Lung microvascular endothelial cell (primary cell): Measurements from ENCODE around the gene B3GNT9. TPM values are rescaled to one million over a fixed set of nuclear protein-coding genes. Genes with fewer than 3 reads are reported as not detected.

ENCODE experiments used
- DNase-seq, 2 donors: peaks; one replicate each; pipeline versions ENCODE4 v3.0.0 to v3.0.0-alpha.2; 2010; ENCODE audit warnings: low read depth in 2 of 2
- total RNA-seq: library from RNA; depleted of rRNA; stranded (reverse); fragments of >200 nt; gene quantifications from 2 replicates; pipeline ENCODE4 v1.2.1, GENCODE V29; 2014

B3GNT9 gene
- total RNA-seq, 1 donor from 2014 or later: 6.3 TPM

- DNase-seq: no peak
Observed at GRCh38 chr16:67185651-67186134, 34.9 kb upstream of the B3GNT9 start.

- peak; percentile 89 to 93 for DNase-seq
Observed at GRCh38 chr16:67184995-67185650, 34.3 kb upstream of the B3GNT9 start.

GRCh38 chr16:67184453-67184994 is 33.7 kb upstream of the B3GNT9 start:
- DNase-seq: no peak

GRCh38 chr16:67183627-67184452 is 33.0 kb upstream of the B3GNT9 start, which contains the start of gene MATCAP1:
TSS of gene MATCAP1 (minus strand) at chr16:67183963. CDS start at chr16:67180610, 3,353 bp downstream.
- DNase-seq: peak; percentile 98

GRCh38 chr16:67183284-67183626 is 32.5 kb upstream of the B3GNT9 start:
- DNase-seq: no peak

GRCh38 chr16:67182288-67182687 is 31.5 kb upstream of the B3GNT9 start:
- DNase-seq: no peak

GRCh38 chr16:67181346-67181745 is 30.5 kb upstream of the B3GNT9 start:
- DNase-seq: peak; percentile 46 to 71

- DNase-seq: no peak
Observed at GRCh38 chr16:67180166-67180565, 29.4 kb upstream of the B3GNT9 start.

GRCh38 chr16:67179421-67180080 is 28.8 kb upstream of the B3GNT9 start:
- DNase-seq: no peak

GRCh38 chr16:67177743-67178699 is 27.2 kb upstream of the B3GNT9 start:
- peak; percentile 62 to 76 for DNase-seq

GRCh38 chr16:67176662-67177061 is 25.9 kb upstream of the B3GNT9 start:
- no peak for DNase-seq

- DNase-seq: no peak
Observed at GRCh38 chr16:67174706-67175231, 24.0 kb upstream of the B3GNT9 start.

GRCh38 chr16:67173808-67174705 is 23.3 kb upstream of the B3GNT9 start:
- peak; percentile 89 to 91 for DNase-seq

GRCh38 chr16:67173323-67173722 is 22.5 kb upstream of the B3GNT9 start:
- no peak for DNase-seq

GRCh38 chr16:67170949-67171649 is 20.3 kb upstream of the B3GNT9 start:
- no peak for DNase-seq

- DNase-seq: peak; percentile 80 to 87
Observed at GRCh38 chr16:67170168-67170948, 19.6 kb upstream of the B3GNT9 start, which contains the start of gene NOL3. TSS of gene NOL3 (plus strand) at chr16:67170538.

- DNase-seq: peak; percentile 31 to 49
Observed at GRCh38 chr16:67169642-67170167, 18.9 kb upstream of the B3GNT9 start.

- DNase-seq: no peak
Observed at GRCh38 chr16:67169011-67169451, 18.2 kb upstream of the B3GNT9 start.
